Activated CD4-positive, alpha-beta T cell treated with anti-CD3 and anti-CD28 coated beads for 48 hours (primary cell): ENCODE data around the gene TMSB4X.
"Not testable (repeated sequence)": the region's sequence is repeated elsewhere in the genome, so short reads cannot be mapped to it uniquely, and the experiment has no call there.

ENCODE experiments used
- DNase-seq: peaks from one replicate; pipeline ENCODE4 v3.0.0-alpha.2; 2020

Gene TMSB4X

GRCh38 chrX:12997906-12998687 is 23.2 kb downstream of the TMSB4X start:
- peak; percentile 29 for DNase-seq

- DNase-seq, result peak; percentile 68
Measured at GRCh38 chrX:12999422-12999821, 24.5 kb downstream of the TMSB4X start.

GRCh38 chrX:13000301-13000811 is 25.4 kb downstream of the TMSB4X start:
- DNase-seq, result peak; percentile 55

- no peak for DNase-seq
Measured at GRCh38 chrX:13001097-13001496, 26.2 kb downstream of the TMSB4X start.

GRCh38 chrX:13001961-13002671 is 27.2 kb downstream of the TMSB4X start:
- peak; percentile 40 for DNase-seq

GRCh38 chrX:13005661-13006473 is 31.0 kb downstream of the TMSB4X start:
- peak; percentile 41 for DNase-seq

GRCh38 chrX:13007519-13008188 is 32.7 kb downstream of the TMSB4X start:
- no peak for DNase-seq

- DNase-seq, result no peak
Measured at GRCh38 chrX:13008189-13008533, 33.3 kb downstream of the TMSB4X start.

- no peak for DNase-seq
Measured at GRCh38 chrX:13008851-13009250, 33.9 kb downstream of the TMSB4X start.

- no peak for DNase-seq
Measured at GRCh38 chrX:13009273-13009672, 34.4 kb downstream of the TMSB4X start.

- no peak for DNase-seq
Measured at GRCh38 chrX:13009844-13010243, 34.9 kb downstream of the TMSB4X start.

- no peak for DNase-seq
Measured at GRCh38 chrX:13010546-13010945, 35.6 kb downstream of the TMSB4X start.

GRCh38 chrX:13013363-13014110 is 38.6 kb downstream of the TMSB4X start:
- no peak for DNase-seq

- no peak for DNase-seq
Measured at GRCh38 chrX:13014111-13015096, 39.5 kb downstream of the TMSB4X start.

- DNase-seq, result no peak
Measured at GRCh38 chrX:13015536-13016236, 40.8 kb downstream of the TMSB4X start.

- DNase-seq, result not testable (repeated sequence)
Measured at GRCh38 chrX:13016731-13017130, 41.8 kb downstream of the TMSB4X start.

- DNase-seq, result no peak
Measured at GRCh38 chrX:13022926-13023325, 48.0 kb downstream of the TMSB4X start.

- DNase-seq, result no peak
Measured at GRCh38 chrX:13023567-13023966, 48.7 kb downstream of the TMSB4X start.

- no peak for DNase-seq
Measured at GRCh38 chrX:13023979-13024378, 49.1 kb downstream of the TMSB4X start.

- no peak for DNase-seq
Measured at GRCh38 chrX:13024986-13025385, 50.1 kb downstream of the TMSB4X start.
